ENCODE results near the gene P4HA3. TPM values are rescaled to one million over a fixed set of nuclear protein-coding genes. Genes with fewer than 3 reads are reported as not detected.

Gene P4HA3
- total RNA-seq, 1 donor from 2014 or later: 6.4 TPM

GRCh38 chr11:74319139-74319816 lies 7.8 kb upstream of the P4HA3 start:
- TF ChIP-seq, protein P1, sequence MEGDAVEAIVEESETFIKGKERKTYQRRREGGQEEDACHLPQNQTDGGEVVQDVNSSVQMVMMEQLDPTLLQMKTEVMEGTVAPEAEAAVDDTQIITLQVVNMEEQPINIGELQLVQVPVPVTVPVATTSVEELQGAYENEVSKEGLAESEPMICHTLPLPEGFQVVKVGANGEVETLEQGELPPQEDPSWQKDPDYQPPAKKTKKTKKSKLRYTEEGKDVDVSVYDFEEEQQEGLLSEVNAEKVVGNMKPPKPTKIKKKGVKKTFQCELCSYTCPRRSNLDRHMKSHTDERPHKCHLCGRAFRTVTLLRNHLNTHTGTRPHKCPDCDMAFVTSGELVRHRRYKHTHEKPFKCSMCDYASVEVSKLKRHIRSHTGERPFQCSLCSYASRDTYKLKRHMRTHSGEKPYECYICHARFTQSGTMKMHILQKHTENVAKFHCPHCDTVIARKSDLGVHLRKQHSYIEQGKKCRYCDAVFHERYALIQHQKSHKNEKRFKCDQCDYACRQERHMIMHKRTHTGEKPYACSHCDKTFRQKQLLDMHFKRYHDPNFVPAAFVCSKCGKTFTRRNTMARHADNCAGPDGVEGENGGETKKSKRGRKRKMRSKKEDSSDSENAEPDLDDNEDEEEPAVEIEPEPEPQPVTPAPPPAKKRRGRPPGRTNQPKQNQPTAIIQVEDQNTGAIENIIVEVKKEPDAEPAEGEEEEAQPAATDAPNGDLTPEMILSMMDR (IDR thresholded peaks at IDR 0.05): no peak
- H3K4me3 Mint-ChIP-seq (ENCODE audit: unreplicated experiment): no peak overlapping the region
- H3K4me1 Mint-ChIP-seq (ENCODE audit: unreplicated experiment): peaks cover 57% of the 10 kb centered on the region
- peak overlapping the region; percentile 88 for H3K27ac Mint-ChIP-seq (ENCODE audit: unreplicated experiment)
- H3K9me3 Mint-ChIP-seq (ENCODE audit: unreplicated experiment): peaks cover 10% of the 10 kb centered on the region
- DNase-seq (ENCODE audit: extremely low spot score, unreplicated experiment): no peak
- H3K27me3 Mint-ChIP-seq (ENCODE audit: unreplicated experiment): no peaks in the 10 kb centered on the region
- H3K36me3 Mint-ChIP-seq (ENCODE audit: unreplicated experiment): peaks cover 6% of the 10 kb centered on the region

GRCh38 chr11:74318241-74318932 lies 6.9 kb upstream of the P4HA3 start:
- Mint-ChIP-seq H3K27me3 (ENCODE audit: unreplicated experiment) (no peaks in the 10 kb centered on the region), H3K36me3 (ENCODE audit: unreplicated experiment) (peaks cover 6% of the 10 kb centered on the region), H3K4me1 (ENCODE audit: unreplicated experiment) (peaks cover 55% of the 10 kb centered on the region), H3K9me3 (ENCODE audit: unreplicated experiment) (peaks cover 10% of the 10 kb centered on the region), H3K27ac (ENCODE audit: unreplicated experiment) (peak overlapping the region; percentile 88), H3K4me3 (ENCODE audit: unreplicated experiment) (no peak overlapping the region)
- TF ChIP-seq, protein P1 (IDR thresholded peaks at IDR 0.05): no peak
- DNase-seq (ENCODE audit: extremely low spot score, unreplicated experiment): no peak

- no peaks in the 10 kb centered on the region for H3K27me3 Mint-ChIP-seq (ENCODE audit: unreplicated experiment)
- H3K9me3 Mint-ChIP-seq (ENCODE audit: unreplicated experiment): peaks cover 10% of the 10 kb centered on the region
- peaks cover 41% of the 10 kb centered on the region for H3K4me1 Mint-ChIP-seq (ENCODE audit: unreplicated experiment)
- DNase-seq (ENCODE audit: extremely low spot score, unreplicated experiment): no peak
- TF ChIP-seq, protein P1 (IDR thresholded peaks at IDR 0.05): no peak
- no peak overlapping the region for H3K4me3 Mint-ChIP-seq (ENCODE audit: unreplicated experiment)
- H3K27ac Mint-ChIP-seq (ENCODE audit: unreplicated experiment): peak overlapping the region; percentile 88
- peaks cover 6% of the 10 kb centered on the region for H3K36me3 Mint-ChIP-seq (ENCODE audit: unreplicated experiment)
These were observed 5.5 kb upstream of the P4HA3 start for GRCh38 chr11:74316772-74317505.

DNA sequence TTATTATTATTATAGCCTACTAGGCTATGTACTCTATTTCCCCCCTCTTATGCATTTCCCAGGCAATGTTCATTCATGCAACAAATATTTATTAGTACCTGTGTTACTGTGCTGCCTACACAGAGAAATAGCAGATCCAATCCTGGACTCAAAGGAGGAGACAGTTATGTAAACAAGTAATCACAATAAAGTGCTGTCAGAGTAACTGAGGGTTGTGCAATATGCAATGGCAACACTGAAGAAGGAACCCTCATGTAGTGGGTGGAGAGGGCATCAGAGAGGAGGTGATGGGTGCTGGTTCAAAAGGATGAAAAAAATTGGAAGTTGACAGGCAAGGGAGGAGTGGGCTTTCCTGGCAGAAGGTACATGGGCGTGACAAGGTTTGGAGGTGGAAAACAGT lies 886 bp upstream of the P4HA3 start:
- no peak overlapping the region for H3K27ac Mint-ChIP-seq (ENCODE audit: unreplicated experiment)
- H3K4me1 Mint-ChIP-seq (ENCODE audit: unreplicated experiment): peaks cover 20% of the 10 kb centered on the region

More for the DNA sequence above, 886 bp upstream of the P4HA3 start:
- DNase-seq (ENCODE audit: extremely low spot score, unreplicated experiment): no peak
- peaks cover 10% of the 10 kb centered on the region for H3K9me3 Mint-ChIP-seq (ENCODE audit: unreplicated experiment)
- H3K27me3 Mint-ChIP-seq (ENCODE audit: unreplicated experiment): no peaks in the 10 kb centered on the region
- TF ChIP-seq, protein P1 (IDR thresholded peaks at IDR 0.05): no peak
- H3K4me3 Mint-ChIP-seq (ENCODE audit: unreplicated experiment): no peak overlapping the region
- peaks cover 6% of the 10 kb centered on the region for H3K36me3 Mint-ChIP-seq (ENCODE audit: unreplicated experiment)
